Right lung (tissue), 5 donors: ENCODE measurements around the gene NAV1. TPM values are rescaled to one million over a fixed set of nuclear protein-coding genes. Genes with fewer than 3 reads are reported as not detected.

Experiments used
- DNase-seq, 2 donors: peaks; one replicate each; pipeline ENCODE4 v3.0.0-alpha.2; 2013
- polyA plus RNA-seq, 5 donors: library from polyadenylated mRNA; unstranded; fragments of 120-200 nt; gene quantifications; one replicate each; pipeline versions ENCODE4 v1.2.1 to v1.2.3, GENCODE V29; 2013; ENCODE audit warnings: inconsistent platforms in 1 of 5, low replicate concordance in 1 of 5; ENCODE audit not compliant: insufficient read length in 5 of 5, insufficient read depth in 1 of 5

The NAV1 gene
- polyA plus RNA-seq, 5 donors: 16.9 to 22.4 (median 19.8) TPM

- DNase-seq: peak in 1 of 2 donors; percentile 74
Observed at GRCh38 chr1:201503397-201504176, 35.3 kb upstream of the NAV1 start.

- no peak for DNase-seq
Observed at GRCh38 chr1:201504179-201504631, 34.7 kb upstream of the NAV1 start.

- DNase-seq: no peak
Observed at GRCh38 chr1:201504799-201505502, 34.0 kb upstream of the NAV1 start.

GRCh38 chr1:201505503-201505890 lies 33.4 kb upstream of the NAV1 start:
- DNase-seq: no peak

- DNase-seq: no peak
Observed at GRCh38 chr1:201506092-201506491, 32.8 kb upstream of the NAV1 start.

- DNase-seq: peak; percentile 88 to 90
Observed at GRCh38 chr1:201506557-201507359, 32.2 kb upstream of the NAV1 start, which contains the start of gene CSRP1. Gene CSRP1 (minus strand): TSS chr1:201507123. CDS start chr1:201496303, 10,820 bp downstream.

- no peak for DNase-seq
Observed at GRCh38 chr1:201507360-201507675, 31.6 kb upstream of the NAV1 start.

- DNase-seq: no peak
Observed at GRCh38 chr1:201508809-201509208, 30.1 kb upstream of the NAV1 start.

- no peak for DNase-seq
Observed at GRCh38 chr1:201509601-201510374, 29.1 kb upstream of the NAV1 start.

- no peak for DNase-seq
Observed at GRCh38 chr1:201510734-201511133, 28.2 kb upstream of the NAV1 start.

GRCh38 chr1:201511396-201511940 lies 27.5 kb upstream of the NAV1 start:
- no peak for DNase-seq

- DNase-seq: peak in 1 of 2 donors; percentile 74
Observed at GRCh38 chr1:201511941-201512539, 26.9 kb upstream of the NAV1 start.

GRCh38 chr1:201513498-201514243 lies 25.3 kb upstream of the NAV1 start:
- no peak for DNase-seq

- no peak for DNase-seq
Observed at GRCh38 chr1:201514466-201514865, 24.5 kb upstream of the NAV1 start.

- DNase-seq: no peak
Observed at GRCh38 chr1:201515062-201515750, 23.7 kb upstream of the NAV1 start.

- no peak for DNase-seq
Observed at GRCh38 chr1:201515895-201516294, 23.0 kb upstream of the NAV1 start.

GRCh38 chr1:201516511-201517127 lies 22.3 kb upstream of the NAV1 start:
- no peak for DNase-seq

GRCh38 chr1:201517631-201518030 lies 21.3 kb upstream of the NAV1 start:
- no peak for DNase-seq

GRCh38 chr1:201518071-201518470 lies 20.9 kb upstream of the NAV1 start:
- no peak for DNase-seq
